G401 (cell line): Measurements from ENCODE around the gene EPS8L3. TPM values are rescaled to one million over a fixed set of nuclear protein-coding genes. Genes with fewer than 3 reads are reported as not detected.
A peak's percentile ranks its signal among the peaks of the same experiment; 100 is the strongest.
"Not testable (repeated sequence)": the region's sequence is repeated elsewhere in the genome, so short reads cannot be mapped to it uniquely, and the experiment has no call there.

Experiments
- DNase-seq: peaks from one replicate; pipeline ENCODE4 v3.0.0-alpha.2; 2015; ENCODE audit warnings: low spot score
- in situ Hi-C: cut with HindIII; loops from 2 replicates; pipeline ENCODE4 v1.10.0; 2016; ENCODE audit warnings: low sequenced_read_pairs, mixed read lengths
- total RNA-seq: library from RNA; depleted of rRNA; stranded (reverse); fragments of >200 nt; shearing (Covaris generic); gene quantifications from 2 replicates; pipeline ENCODE4 v1.2.3, GENCODE V29; 2014; rRNA removed

EPS8L3 gene
- total RNA-seq, 1 experiment from 2014 or later, result not detected

GRCh38 chr1:109721042-109721441 is 42.7 kb downstream of the EPS8L3 start:
- DNase-seq, result no peak
- in situ Hi-C loops, result no loop called here

GRCh38 chr1:109719337-109719837 is 44.3 kb downstream of the EPS8L3 start:
- no peak for DNase-seq
- in situ Hi-C loops, result no loop called here

GRCh38 chr1:109718495-109718894 is 45.2 kb downstream of the EPS8L3 start:
- peak; percentile 61 for DNase-seq
- in situ Hi-C loops, result no loop called here

GRCh38 chr1:109717729-109718128 is 46.0 kb downstream of the EPS8L3 start:
- in situ Hi-C loops, result no loop called here

GRCh38 chr1:109716570-109717090 is 47.1 kb downstream of the EPS8L3 start:
- in situ Hi-C loops, result no loop called here
- no peak for DNase-seq

More at GRCh38 chr1:109717729-109718128, 46.0 kb downstream of the EPS8L3 start:
- DNase-seq, result no peak

GRCh38 chr1:109716121-109716520 is 47.6 kb downstream of the EPS8L3 start:
- DNase-seq, result no peak

GRCh38 chr1:109714661-109715372 is 48.9 kb downstream of the EPS8L3 start:
- no peak for DNase-seq
- in situ Hi-C loops, result no loop called here

More at GRCh38 chr1:109716121-109716520, 47.6 kb downstream of the EPS8L3 start:
- in situ Hi-C loops, result no loop called here

- DNase-seq, result peak; percentile 0
- in situ Hi-C loops, result no loop called here
Measured at GRCh38 chr1:109713636-109714035, 50.1 kb downstream of the EPS8L3 start.

GRCh38 chr1:109712321-109712864 is 51.3 kb downstream of the EPS8L3 start:
- in situ Hi-C loops, result no loop called here
- DNase-seq, result no peak

- in situ Hi-C loops, result not testable (repeated sequence)
- peak; percentile 7 for DNase-seq
Measured at GRCh38 chr1:109711593-109712320, 52.0 kb downstream of the EPS8L3 start, which contains the start of gene GSTM5. TSS of gene GSTM5 (plus strand) at chr1:109712251. CDS start at chr1:109712313, 62 bp downstream.

GRCh38 chr1:109709822-109710221 is 53.9 kb downstream of the EPS8L3 start:
- peak; percentile 91 for DNase-seq
- in situ Hi-C loops, result not testable (repeated sequence)

GRCh38 chr1:109708949-109709348 is 54.8 kb downstream of the EPS8L3 start:
- DNase-seq, in situ Hi-C loops: not testable (repeated sequence)

GRCh38 chr1:109705411-109705810 is 58.3 kb downstream of the EPS8L3 start:
- in situ Hi-C loops, result no loop called here
- peak; percentile 0 for DNase-seq

GRCh38 chr1:109704173-109704572 is 59.5 kb downstream of the EPS8L3 start:
- in situ Hi-C loops, result no loop called here
- peak; percentile 1 for DNase-seq

- in situ Hi-C loops, DNase-seq: not testable (repeated sequence)
Measured at GRCh38 chr1:109702940-109703339, 60.8 kb downstream of the EPS8L3 start.

Other genes with a start within 250 kb of the EPS8L3 start
- gene GPR61, start 224.1 kb downstream of the EPS8L3 start, total RNA-seq, result not detected in 2 replicates
- gene GNAI3, start 215.3 kb downstream of the EPS8L3 start, total RNA-seq, result 6.8 and 8.9 TPM in 2 replicates
- not detected in 2 replicates for gene GNAT2, start 144.3 kb downstream of the EPS8L3 start, total RNA-seq
- 90.0 and 101 TPM in 2 replicates for gene AMPD2, start 144.1 kb downstream of the EPS8L3 start, total RNA-seq
- gene GSTM4, start 107.8 kb downstream of the EPS8L3 start, total RNA-seq, result 18.7 and 24.5 TPM in 2 replicates
- 18.2 and 24.6 TPM in 2 replicates for gene GSTM2, start 95.9 kb downstream of the EPS8L3 start, total RNA-seq
- gene GSTM1, start 76.1 kb downstream of the EPS8L3 start, total RNA-seq, result not detected in 2 replicates
- 1.4 and 4.7 TPM in 2 replicates for gene GSTM5, start 51.7 kb downstream of the EPS8L3 start, total RNA-seq
- gene GSTM3, start 22.9 kb downstream of the EPS8L3 start, total RNA-seq, result 0.51 and 0.55 TPM in 2 replicates
- gene CSF1, start 146.9 kb upstream of the EPS8L3 start, total RNA-seq, result 12.7 and 13.4 TPM in 2 replicates
- gene AHCYL1, start 220.8 kb upstream of the EPS8L3 start, total RNA-seq, result 20.5 and 24.2 TPM in 2 replicates